Astrocyte of the spinal cord (primary cell): ENCODE results near the gene VPS51.

Experiments
- DNase-seq: peaks from one replicate; pipeline ENCODE4 v3.0.0; 2011; ENCODE audit warnings: low read depth, low spot score
- H3K4me3 ChIP-seq: 2 replicates; pipeline ENCODE4 v1.5.1; 2011; ENCODE audit warnings: low read depth, mild to moderate bottlenecking, low read length, moderate library complexity
- CTCF ChIP-seq: IDR thresholded peaks from 2 replicates; pipeline ENCODE4 v1.5.1; 2012; ENCODE audit warnings: low read depth, mild to moderate bottlenecking, low read length, inconsistent platforms
- in situ Hi-C: cut with HindIII; loops from 2 replicates; pipeline ENCODE4 v1.10.0; 2017; ENCODE audit warnings: low sequenced_read_pairs

Gene VPS51

GRCh38 chr11:65103476-65103875, 7.5 kb downstream of the VPS51 start:
- TF ChIP-seq CTCF, result no peak
- in situ Hi-C loops, result no loop called here
- no peak for DNase-seq

GRCh38 chr11:65104628-65105027, 8.6 kb downstream of the VPS51 start:
- in situ Hi-C loops, result no loop called here
- no peak for TF ChIP-seq CTCF
- H3K4me3 ChIP-seq, result no peak overlapping the region
- no peak for DNase-seq

More at GRCh38 chr11:65103476-65103875, 7.5 kb downstream of the VPS51 start:
- H3K4me3 ChIP-seq, result no peak overlapping the region

GRCh38 chr11:65107078-65107477, 11.1 kb downstream of the VPS51 start:
- H3K4me3 ChIP-seq, result no peak overlapping the region
- no peak for TF ChIP-seq CTCF
- in situ Hi-C loops, result no loop called here
- no peak for DNase-seq

- DNase-seq, result no peak
- no peak overlapping the region for H3K4me3 ChIP-seq
- no peak for TF ChIP-seq CTCF
- in situ Hi-C loops, result no loop called here
Observed at GRCh38 chr11:65107751-65108468, 11.9 kb downstream of the VPS51 start.

- in situ Hi-C loops, result no loop called here
- no peak for TF ChIP-seq CTCF
- no peak overlapping the region for H3K4me3 ChIP-seq
- no peak for DNase-seq
Observed at GRCh38 chr11:65108469-65109123, 12.6 kb downstream of the VPS51 start.

GRCh38 chr11:65109231-65110198, 13.5 kb downstream of the VPS51 start:
- in situ Hi-C loops, result no loop called here
- H3K4me3 ChIP-seq, result no peak overlapping the region
- DNase-seq, result no peak
- TF ChIP-seq CTCF, result no peak
